Measurements from ENCODE around the gene CADPS2. TPM values are rescaled to one million over a fixed set of nuclear protein-coding genes. Genes with fewer than 3 reads are reported as not detected.

CADPS2 gene
- total RNA-seq, 3 donors from 2014 or later (not counting 1 experiment from before 2014, with no cell fraction given): not detected

DNA sequence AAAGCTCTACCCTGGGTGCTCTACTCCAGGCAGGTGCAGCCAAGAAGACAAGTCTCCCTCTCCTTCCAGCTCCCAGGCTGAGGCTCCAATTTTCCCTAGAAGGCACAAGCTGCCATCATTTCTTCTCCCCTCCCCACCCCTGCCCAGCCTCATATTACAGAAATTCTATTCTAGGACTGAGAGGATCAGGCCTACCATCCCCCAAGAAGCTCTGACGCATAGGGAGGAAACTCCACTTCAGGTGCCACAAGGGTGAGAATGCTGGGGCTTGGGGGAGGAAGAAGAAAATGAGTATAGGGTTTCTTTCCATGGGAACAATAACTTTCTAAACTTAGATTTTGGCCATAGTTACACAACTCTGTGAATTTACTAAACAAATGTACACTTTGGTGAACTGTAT lies 617.0 kb downstream of the CADPS2 start:
- no CpG with 5 or more reads among the region's 1 CpG for WGBS (ENCODE audit: insufficient coverage)
- no peak overlapping the region for H3K4me3 Mint-ChIP-seq
- no peaks in the 10 kb centered on the region for H3K27me3 Mint-ChIP-seq (ENCODE audit: low read depth in 2 of 2)
- TF ChIP-seq, protein P1, sequence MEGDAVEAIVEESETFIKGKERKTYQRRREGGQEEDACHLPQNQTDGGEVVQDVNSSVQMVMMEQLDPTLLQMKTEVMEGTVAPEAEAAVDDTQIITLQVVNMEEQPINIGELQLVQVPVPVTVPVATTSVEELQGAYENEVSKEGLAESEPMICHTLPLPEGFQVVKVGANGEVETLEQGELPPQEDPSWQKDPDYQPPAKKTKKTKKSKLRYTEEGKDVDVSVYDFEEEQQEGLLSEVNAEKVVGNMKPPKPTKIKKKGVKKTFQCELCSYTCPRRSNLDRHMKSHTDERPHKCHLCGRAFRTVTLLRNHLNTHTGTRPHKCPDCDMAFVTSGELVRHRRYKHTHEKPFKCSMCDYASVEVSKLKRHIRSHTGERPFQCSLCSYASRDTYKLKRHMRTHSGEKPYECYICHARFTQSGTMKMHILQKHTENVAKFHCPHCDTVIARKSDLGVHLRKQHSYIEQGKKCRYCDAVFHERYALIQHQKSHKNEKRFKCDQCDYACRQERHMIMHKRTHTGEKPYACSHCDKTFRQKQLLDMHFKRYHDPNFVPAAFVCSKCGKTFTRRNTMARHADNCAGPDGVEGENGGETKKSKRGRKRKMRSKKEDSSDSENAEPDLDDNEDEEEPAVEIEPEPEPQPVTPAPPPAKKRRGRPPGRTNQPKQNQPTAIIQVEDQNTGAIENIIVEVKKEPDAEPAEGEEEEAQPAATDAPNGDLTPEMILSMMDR (IDR thresholded peaks at IDR 0.05): no peak
- Histone ChIP-seq H3K4me1 (ENCODE audit: control insufficient read depth, insufficient read depth, low read length) (no peaks in the 10 kb centered on the region), H3K27ac (ENCODE audit: low read length) (no peak overlapping the region), H3K4me3 (ENCODE audit: low read length) (no peak overlapping the region), H3K36me3 (ENCODE audit: control insufficient read depth, insufficient read depth, low read length) (no peaks in the 10 kb centered on the region), H3K9me3 (ENCODE audit: control insufficient read depth, insufficient read depth, low read length) (peaks cover 3% of the 10 kb centered on the region), H3K27me3 (ENCODE audit: control insufficient read depth, insufficient read depth, low read length) (no peaks in the 10 kb centered on the region)
- H3K27ac Mint-ChIP-seq: no peak overlapping the region
- H3K4me1 Mint-ChIP-seq: no peaks in the 10 kb centered on the region
- no peaks in the 10 kb centered on the region for H3K36me3 Mint-ChIP-seq
- H3K9me3 Mint-ChIP-seq: peaks cover 2 to 6% of the 10 kb centered on the region in 2 donors
- intact Hi-C loops (cut with micrococcal nuclease): no loop called here
- DNase-seq: no peak
- ATAC-seq: no peak

Other genes starting within 250 kb of the CADPS2 start
- gene RNF133, start 187.3 kb downstream of the CADPS2 start, total RNA-seq: not detected
- gene RNF148, start 183.5 kb downstream of the CADPS2 start, total RNA-seq: not detected
- not detected for gene TAS2R16, start 109.2 kb upstream of the CADPS2 start, total RNA-seq